GM19438 (cell line): ENCODE data around the gene KCNH3.
"Not testable (repeated sequence)": the region's sequence is repeated elsewhere in the genome, so short reads cannot be mapped to it uniquely, and the experiment has no call there.

ENCODE experiments used
- ATAC-seq: cut with Tn5 transposase; IDR thresholded peaks from one replicate; pipeline ENCODE4 v1.9.1; 2021; ENCODE audit warnings: low read depth; ENCODE audit not compliant: unreplicated experiment

Gene KCNH3

GRCh38 chr12:49538510-49539403, at the start of gene KCNH3:
TSS of gene KCNH3 (plus strand) at chr12:49539030. CDS start at chr12:49539417, 387 bp downstream.
- peak; percentile 76 for ATAC-seq

- no peak for ATAC-seq
These were observed 49.7 kb upstream of the KCNH3 start for GRCh38 chr12:49489154-49489553.

GRCh38 chr12:49489720-49490119, 49.1 kb upstream of the KCNH3 start:
- no peak for ATAC-seq

- no peak for ATAC-seq
These were observed 47.0 kb upstream of the KCNH3 start for GRCh38 chr12:49491823-49492222.

- ATAC-seq: no peak
These were observed 44.9 kb upstream of the KCNH3 start for GRCh38 chr12:49493900-49494299.

GRCh38 chr12:49496417-49497360, 42.1 kb upstream of the KCNH3 start:
- no peak for ATAC-seq

GRCh38 chr12:49501895-49502294, 36.9 kb upstream of the KCNH3 start:
- ATAC-seq: no peak

- ATAC-seq: no peak
These were observed 36.2 kb upstream of the KCNH3 start for GRCh38 chr12:49502590-49502989.

- no peak for ATAC-seq
These were observed 35.1 kb upstream of the KCNH3 start for GRCh38 chr12:49503674-49504180.

GRCh38 chr12:49505672-49506071, 33.2 kb upstream of the KCNH3 start:
- ATAC-seq: no peak

GRCh38 chr12:49507139-49507538, 31.7 kb upstream of the KCNH3 start:
- no peak for ATAC-seq

- not testable (repeated sequence) for ATAC-seq
These were observed 29.1 kb upstream of the KCNH3 start for GRCh38 chr12:49509681-49510080.

- no peak for ATAC-seq
These were observed 27.4 kb upstream of the KCNH3 start for GRCh38 chr12:49511410-49511809.

GRCh38 chr12:49512546-49512945, 26.3 kb upstream of the KCNH3 start:
- no peak for ATAC-seq

GRCh38 chr12:49515266-49515665, 23.6 kb upstream of the KCNH3 start:
- ATAC-seq: no peak

GRCh38 chr12:49518914-49519573, 19.8 kb upstream of the KCNH3 start:
- ATAC-seq: no peak

GRCh38 chr12:49519574-49519936, 19.3 kb upstream of the KCNH3 start:
- no peak for ATAC-seq

GRCh38 chr12:49521389-49521788, 17.4 kb upstream of the KCNH3 start:
- no peak for ATAC-seq

GRCh38 chr12:49524660-49525324, 14.0 kb upstream of the KCNH3 start:
- no peak for ATAC-seq

GRCh38 chr12:49525942-49526341, 12.9 kb upstream of the KCNH3 start:
- ATAC-seq: no peak
